HPDE6-E6E7 (cell line): ENCODE measurements around the gene SLC27A3.
"Not testable (repeated sequence)": the region's sequence is repeated elsewhere in the genome, so short reads cannot be mapped to it uniquely, and the experiment has no call there.

Source experiments
- DNase-seq: peaks from one replicate; pipeline ENCODE4 v3.0.0; 2011; ENCODE audit warnings: missing footprints; ENCODE audit errors: extremely low spot score

Gene SLC27A3

GRCh38 chr1:153779781-153780541 is 4.8 kb downstream of the SLC27A3 start:
- DNase-seq: no peak

- no peak for DNase-seq
Measured at GRCh38 chr1:153780551-153780950, 5.3 kb downstream of the SLC27A3 start.

- DNase-seq: not testable (repeated sequence)
Measured at GRCh38 chr1:153782648-153783047, 7.4 kb downstream of the SLC27A3 start.

- peak; percentile 94 for DNase-seq
Measured at GRCh38 chr1:153783233-153784190, 8.3 kb downstream of the SLC27A3 start.

- DNase-seq: no peak
Measured at GRCh38 chr1:153786038-153786790, 11.0 kb downstream of the SLC27A3 start.

- DNase-seq: no peak
Measured at GRCh38 chr1:153789478-153790034, 14.3 kb downstream of the SLC27A3 start.

- DNase-seq: no peak
Measured at GRCh38 chr1:153790313-153790965, 15.2 kb downstream of the SLC27A3 start.

- DNase-seq: no peak
Measured at GRCh38 chr1:153790966-153791647, 15.9 kb downstream of the SLC27A3 start.

GRCh38 chr1:153791648-153792253 is 16.5 kb downstream of the SLC27A3 start:
- DNase-seq: no peak

- no peak for DNase-seq
Measured at GRCh38 chr1:153792631-153793041, 17.4 kb downstream of the SLC27A3 start.

GRCh38 chr1:153793261-153793972 is 18.2 kb downstream of the SLC27A3 start:
- no peak for DNase-seq

GRCh38 chr1:153793973-153794615 is 18.9 kb downstream of the SLC27A3 start:
- DNase-seq: no peak

GRCh38 chr1:153794624-153795329 is 19.6 kb downstream of the SLC27A3 start:
- no peak for DNase-seq

GRCh38 chr1:153795330-153795837 is 20.2 kb downstream of the SLC27A3 start:
- no peak for DNase-seq

GRCh38 chr1:153795934-153796785 is 21.0 kb downstream of the SLC27A3 start:
- DNase-seq: no peak

GRCh38 chr1:153796786-153797659 is 21.8 kb downstream of the SLC27A3 start:
- DNase-seq: peak; percentile 79
